C4-2B (cell line): ENCODE data around the gene C5AR1.

Experiments
- CTCF ChIP-seq: fragments of 450-650 bp; conservative IDR thresholded peaks from 2 replicates; pipeline ENCODE4 v1.5.1; 2017; ENCODE audit warnings: mild to moderate bottlenecking
- ZFX ChIP-seq: fragments of 450-650 bp; IDR thresholded peaks from 2 replicates; pipeline ENCODE4 v1.6.1; 2017

GRCh38 chr19:47370045-47370611 is 60.5 kb downstream of the C5AR1 start:
- TF ChIP-seq CTCF (no peak), ZFX (no peak)
